ENCODE results near the gene PEX19. TPM values are rescaled to one million over a fixed set of nuclear protein-coding genes. Genes with fewer than 3 reads are reported as not detected.

Gene PEX19
- polyA plus RNA-seq, 1 donor from 2014 or later: 51.6 TPM

GRCh38 chr1:160309185-160309557 is 24.2 kb upstream of the PEX19 start:
- H3K79me2 ChIP-seq (replicated peaks; ENCODE audit: insufficient read depth, low read length): no peaks in the 10 kb centered on the region
- TF ChIP-seq, protein P1, sequence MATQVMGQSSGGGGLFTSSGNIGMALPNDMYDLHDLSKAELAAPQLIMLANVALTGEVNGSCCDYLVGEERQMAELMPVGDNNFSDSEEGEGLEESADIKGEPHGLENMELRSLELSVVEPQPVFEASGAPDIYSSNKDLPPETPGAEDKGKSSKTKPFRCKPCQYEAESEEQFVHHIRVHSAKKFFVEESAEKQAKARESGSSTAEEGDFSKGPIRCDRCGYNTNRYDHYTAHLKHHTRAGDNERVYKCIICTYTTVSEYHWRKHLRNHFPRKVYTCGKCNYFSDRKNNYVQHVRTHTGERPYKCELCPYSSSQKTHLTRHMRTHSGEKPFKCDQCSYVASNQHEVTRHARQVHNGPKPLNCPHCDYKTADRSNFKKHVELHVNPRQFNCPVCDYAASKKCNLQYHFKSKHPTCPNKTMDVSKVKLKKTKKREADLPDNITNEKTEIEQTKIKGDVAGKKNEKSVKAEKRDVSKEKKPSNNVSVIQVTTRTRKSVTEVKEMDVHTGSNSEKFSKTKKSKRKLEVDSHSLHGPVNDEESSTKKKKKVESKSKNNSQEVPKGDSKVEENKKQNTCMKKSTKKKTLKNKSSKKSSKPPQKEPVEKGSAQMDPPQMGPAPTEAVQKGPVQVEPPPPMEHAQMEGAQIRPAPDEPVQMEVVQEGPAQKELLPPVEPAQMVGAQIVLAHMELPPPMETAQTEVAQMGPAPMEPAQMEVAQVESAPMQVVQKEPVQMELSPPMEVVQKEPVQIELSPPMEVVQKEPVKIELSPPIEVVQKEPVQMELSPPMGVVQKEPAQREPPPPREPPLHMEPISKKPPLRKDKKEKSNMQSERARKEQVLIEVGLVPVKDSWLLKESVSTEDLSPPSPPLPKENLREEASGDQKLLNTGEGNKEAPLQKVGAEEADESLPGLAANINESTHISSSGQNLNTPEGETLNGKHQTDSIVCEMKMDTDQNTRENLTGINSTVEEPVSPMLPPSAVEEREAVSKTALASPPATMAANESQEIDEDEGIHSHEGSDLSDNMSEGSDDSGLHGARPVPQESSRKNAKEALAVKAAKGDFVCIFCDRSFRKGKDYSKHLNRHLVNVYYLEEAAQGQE (IDR thresholded peaks at IDR 0.05; ENCODE audit: borderline replicate concordance): no peak
- TF ChIP-seq MXI1 (conservative IDR thresholded peaks at IDR 0.05; ENCODE audit: poor library complexity, severe bottlenecking): no peak
- no peak for TF ChIP-seq POLR2AphosphoS5 (IDR thresholded peaks at IDR 0.05)
- no peak for TF ChIP-seq SMC3 (conservative IDR thresholded peaks at IDR 0.05; ENCODE audit: poor library complexity)
- TF ChIP-seq TAF1 (IDR thresholded peaks at IDR 0.05; ENCODE audit: low read depth): no peak
- H3K4me3 ChIP-seq (ENCODE audit: low read length): no peak overlapping the region
- no peak overlapping the region for H3K9ac ChIP-seq (ENCODE audit: low read length)
- no peaks in the 10 kb centered on the region for H3F3A ChIP-seq (ENCODE audit: insufficient read depth, low read length, poor library complexity, severe bottlenecking)
- H3K36me3 ChIP-seq (ENCODE audit: insufficient read depth, low read length): peaks cover 17% of the 10 kb centered on the region
- H3K27ac ChIP-seq (ENCODE audit: low read length): no peak overlapping the region
- no peaks in the 10 kb centered on the region for H3K9me3 ChIP-seq (ENCODE audit: low read length)
- no peaks in the 10 kb centered on the region for H3K27me3 ChIP-seq (ENCODE audit: insufficient read depth, low read depth, low read length)
- H4K20me1 ChIP-seq (ENCODE audit: insufficient read depth): no peaks in the 10 kb centered on the region
- no peak overlapping the region for H2AFZ ChIP-seq (ENCODE audit: low read depth, low read length)
- H3K9me2 ChIP-seq (ENCODE audit: insufficient read depth, low read length): no peaks in the 10 kb centered on the region
- no peak overlapping the region for H3K4me2 ChIP-seq (ENCODE audit: low read length)

DNA sequence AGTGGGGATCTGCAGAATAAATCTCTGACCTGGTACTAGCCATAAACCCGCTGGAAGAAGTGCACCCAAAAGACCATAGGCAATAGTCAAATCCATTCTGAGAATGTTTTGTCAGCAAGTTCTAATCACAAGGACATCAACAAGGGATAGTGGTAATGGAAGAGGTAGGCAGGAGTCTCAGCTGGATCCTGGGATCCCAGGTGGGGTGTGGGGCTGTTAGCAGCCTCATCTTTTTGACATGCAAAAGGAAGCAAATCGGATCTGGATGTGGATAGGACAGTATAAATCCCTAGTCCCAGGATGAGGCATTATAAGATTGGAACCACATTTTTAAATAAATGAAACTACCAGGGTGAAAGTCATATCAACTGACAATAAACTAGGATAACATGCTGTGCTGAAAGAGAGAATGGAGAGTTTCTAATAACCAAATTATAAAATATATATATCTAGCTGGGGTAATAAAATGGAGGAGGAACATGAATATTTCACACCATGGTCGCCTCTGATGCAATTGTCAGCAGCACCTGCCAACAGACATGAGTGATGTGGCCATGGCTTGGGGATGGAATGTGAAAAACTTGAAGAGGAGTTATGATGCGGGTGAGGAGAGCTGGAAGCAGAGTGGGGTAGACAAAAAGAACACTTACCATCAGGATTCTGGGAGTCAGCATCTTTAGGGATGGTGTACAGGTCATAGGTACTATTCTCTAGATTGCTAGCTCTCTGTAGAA is 23.7 kb upstream of the PEX19 start:
- Histone ChIP-seq H3K9me3 (ENCODE audit: low read length) (no peaks in the 10 kb centered on the region), H3K4me3 (ENCODE audit: low read length) (no peak overlapping the region), H3K4me2 (ENCODE audit: low read length) (no peak overlapping the region), H3K36me3 (ENCODE audit: insufficient read depth, low read length) (peaks cover 17% of the 10 kb centered on the region), H3F3A (ENCODE audit: insufficient read depth, low read length, poor library complexity, severe bottlenecking) (no peaks in the 10 kb centered on the region), H2AFZ (ENCODE audit: low read depth, low read length) (no peak overlapping the region), H3K9ac (ENCODE audit: low read length) (no peak overlapping the region), H3K27me3 (ENCODE audit: insufficient read depth, low read depth, low read length) (no peaks in the 10 kb centered on the region), H3K27ac (ENCODE audit: low read length) (no peak overlapping the region), H4K20me1 (ENCODE audit: insufficient read depth) (no peaks in the 10 kb centered on the region), H3K9me2 (ENCODE audit: insufficient read depth, low read length) (no peaks in the 10 kb centered on the region), H3K79me2 (replicated peaks; ENCODE audit: insufficient read depth, low read length) (no peaks in the 10 kb centered on the region)
- TF ChIP-seq POLR2AphosphoS5 (IDR thresholded peaks at IDR 0.05): no peak
- no peak for TF ChIP-seq EP300 (conservative IDR thresholded peaks at IDR 0.05; ENCODE audit: poor library complexity, severe bottlenecking)
- TF ChIP-seq EZH2 (IDR thresholded peaks at IDR 0.05; ENCODE audit: borderline replicate concordance, insufficient read depth, low read length, poor library complexity, severe bottlenecking): no peak
- TF ChIP-seq, protein P2, sequence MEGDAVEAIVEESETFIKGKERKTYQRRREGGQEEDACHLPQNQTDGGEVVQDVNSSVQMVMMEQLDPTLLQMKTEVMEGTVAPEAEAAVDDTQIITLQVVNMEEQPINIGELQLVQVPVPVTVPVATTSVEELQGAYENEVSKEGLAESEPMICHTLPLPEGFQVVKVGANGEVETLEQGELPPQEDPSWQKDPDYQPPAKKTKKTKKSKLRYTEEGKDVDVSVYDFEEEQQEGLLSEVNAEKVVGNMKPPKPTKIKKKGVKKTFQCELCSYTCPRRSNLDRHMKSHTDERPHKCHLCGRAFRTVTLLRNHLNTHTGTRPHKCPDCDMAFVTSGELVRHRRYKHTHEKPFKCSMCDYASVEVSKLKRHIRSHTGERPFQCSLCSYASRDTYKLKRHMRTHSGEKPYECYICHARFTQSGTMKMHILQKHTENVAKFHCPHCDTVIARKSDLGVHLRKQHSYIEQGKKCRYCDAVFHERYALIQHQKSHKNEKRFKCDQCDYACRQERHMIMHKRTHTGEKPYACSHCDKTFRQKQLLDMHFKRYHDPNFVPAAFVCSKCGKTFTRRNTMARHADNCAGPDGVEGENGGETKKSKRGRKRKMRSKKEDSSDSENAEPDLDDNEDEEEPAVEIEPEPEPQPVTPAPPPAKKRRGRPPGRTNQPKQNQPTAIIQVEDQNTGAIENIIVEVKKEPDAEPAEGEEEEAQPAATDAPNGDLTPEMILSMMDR (IDR thresholded peaks at IDR 0.05; ENCODE audit: poor library complexity, severe bottlenecking): no peak
- TF ChIP-seq, protein P1 (IDR thresholded peaks at IDR 0.05; ENCODE audit: borderline replicate concordance): no peak
- TF ChIP-seq SMC3 (conservative IDR thresholded peaks at IDR 0.05; ENCODE audit: poor library complexity): no peak
- TF ChIP-seq MXI1 (conservative IDR thresholded peaks at IDR 0.05; ENCODE audit: poor library complexity, severe bottlenecking): no peak
- TF ChIP-seq TAF1 (IDR thresholded peaks at IDR 0.05; ENCODE audit: low read depth): no peak
- TF ChIP-seq RAD21 (conservative IDR thresholded peaks at IDR 0.05): no peak

Data from neural cell (in vitro differentiated cells).